ENCODE data around the gene MON1A. TPM values are rescaled to one million over a fixed set of nuclear protein-coding genes. Genes with fewer than 3 reads are reported as not detected.
"Not testable (repeated sequence)": the region's sequence is repeated elsewhere in the genome, so short reads cannot be mapped to it uniquely, and the experiment has no call there.

The MON1A gene
- total RNA-seq, 1 donor: 12.1 TPM

DNA sequence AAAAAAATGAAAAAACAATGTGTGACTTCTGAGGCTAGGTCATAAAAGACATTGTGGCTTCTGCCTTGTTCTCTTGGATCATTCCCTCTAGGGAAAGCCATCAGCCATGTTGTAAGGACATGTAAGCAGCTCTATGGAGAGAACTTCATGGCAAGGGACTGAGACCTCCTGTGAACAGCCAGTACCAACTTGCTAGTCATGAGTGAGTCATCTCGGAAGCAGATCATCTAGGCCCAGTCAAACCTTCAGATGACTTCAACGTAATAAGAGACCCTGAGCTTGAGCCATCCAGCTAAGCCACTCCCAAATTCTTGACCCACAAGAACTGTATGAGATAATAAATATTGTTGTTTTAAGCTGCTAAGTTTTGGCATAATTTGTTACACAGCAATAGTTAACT is 4.9 kb downstream of the MON1A start:
- peak; percentile 34 for DNase-seq (ENCODE audit: low read depth)
- no peak overlapping the region for H3K4me3 ChIP-seq (ENCODE audit: low read depth, low read length)
- TF ChIP-seq, protein P1, sequence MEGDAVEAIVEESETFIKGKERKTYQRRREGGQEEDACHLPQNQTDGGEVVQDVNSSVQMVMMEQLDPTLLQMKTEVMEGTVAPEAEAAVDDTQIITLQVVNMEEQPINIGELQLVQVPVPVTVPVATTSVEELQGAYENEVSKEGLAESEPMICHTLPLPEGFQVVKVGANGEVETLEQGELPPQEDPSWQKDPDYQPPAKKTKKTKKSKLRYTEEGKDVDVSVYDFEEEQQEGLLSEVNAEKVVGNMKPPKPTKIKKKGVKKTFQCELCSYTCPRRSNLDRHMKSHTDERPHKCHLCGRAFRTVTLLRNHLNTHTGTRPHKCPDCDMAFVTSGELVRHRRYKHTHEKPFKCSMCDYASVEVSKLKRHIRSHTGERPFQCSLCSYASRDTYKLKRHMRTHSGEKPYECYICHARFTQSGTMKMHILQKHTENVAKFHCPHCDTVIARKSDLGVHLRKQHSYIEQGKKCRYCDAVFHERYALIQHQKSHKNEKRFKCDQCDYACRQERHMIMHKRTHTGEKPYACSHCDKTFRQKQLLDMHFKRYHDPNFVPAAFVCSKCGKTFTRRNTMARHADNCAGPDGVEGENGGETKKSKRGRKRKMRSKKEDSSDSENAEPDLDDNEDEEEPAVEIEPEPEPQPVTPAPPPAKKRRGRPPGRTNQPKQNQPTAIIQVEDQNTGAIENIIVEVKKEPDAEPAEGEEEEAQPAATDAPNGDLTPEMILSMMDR (IDR thresholded peaks at IDR 0.05; ENCODE audit: insufficient read depth, low read depth, low read length): no peak

DNA sequence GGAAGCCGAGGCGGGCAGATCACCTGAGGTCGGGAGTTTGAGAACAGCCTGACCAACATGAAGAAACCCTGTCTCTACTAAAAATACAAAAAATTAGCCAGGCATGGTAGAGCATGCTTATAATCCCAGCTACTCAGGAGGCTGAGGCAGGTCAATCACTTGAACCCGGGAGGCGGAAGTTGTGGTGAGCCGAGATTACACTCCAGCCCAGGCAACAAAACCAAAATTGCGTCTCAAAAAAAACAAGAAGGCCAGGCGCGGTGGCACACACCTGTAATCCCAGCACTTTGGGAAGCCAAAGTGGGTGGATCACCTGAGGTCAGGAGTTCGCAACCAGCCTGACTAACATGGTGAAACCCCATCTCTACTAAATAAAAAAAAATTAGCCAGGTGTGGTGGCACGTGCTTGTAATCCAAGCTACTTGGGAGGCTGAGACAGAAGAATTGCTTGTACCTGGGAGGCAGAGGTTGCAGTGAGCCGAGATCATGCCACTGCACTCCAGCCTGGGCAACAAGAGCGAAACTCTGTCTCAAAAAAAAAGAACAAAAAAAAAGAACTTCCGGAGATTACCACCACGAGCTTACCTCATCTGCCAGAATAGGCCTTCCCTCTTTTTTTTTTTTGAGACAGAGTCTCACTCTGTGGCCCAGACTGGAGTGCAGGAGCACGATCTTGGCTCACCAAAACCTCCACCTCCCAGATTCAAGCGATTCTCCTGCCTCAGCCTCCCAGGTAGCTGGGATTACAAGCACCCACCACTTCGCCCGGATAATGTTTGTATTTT is 11.6 kb downstream of the MON1A start:
- not testable (repeated sequence) for DNase-seq (ENCODE audit: low read depth); H3K4me3 ChIP-seq (ENCODE audit: low read depth, low read length)

DNA sequence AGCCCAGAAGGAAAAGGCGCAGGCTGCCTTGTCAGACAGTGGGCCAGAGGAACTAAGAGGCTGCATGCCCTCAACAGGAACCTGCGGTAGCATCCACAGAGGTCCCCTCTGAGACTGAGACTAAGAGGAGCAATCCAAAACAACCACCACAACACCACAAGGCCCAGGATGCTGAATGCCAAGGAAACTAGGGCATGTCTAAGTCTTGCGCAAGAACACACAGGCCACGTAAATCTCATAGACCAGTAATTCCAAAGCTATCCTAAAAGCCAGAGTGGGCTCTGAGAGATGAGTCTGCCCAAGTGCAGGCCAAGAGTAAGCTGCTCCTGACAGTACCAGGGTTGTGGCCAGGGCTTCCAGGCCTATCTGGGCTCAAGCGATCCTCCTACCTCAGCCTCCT is 12.9 kb downstream of the MON1A start:
- TF ChIP-seq, protein P1 (IDR thresholded peaks at IDR 0.05; ENCODE audit: insufficient read depth, low read depth, low read length): no peak
- H3K4me3 ChIP-seq (ENCODE audit: low read depth, low read length): no peak overlapping the region
- DNase-seq (ENCODE audit: low read depth): peak; percentile 58

GRCh38 chr3:49914906-49915305 is 14.7 kb downstream of the MON1A start:
- TF ChIP-seq, protein P1 (IDR thresholded peaks at IDR 0.05; ENCODE audit: insufficient read depth, low read depth, low read length): no peak
- peak; percentile 71 for DNase-seq (ENCODE audit: low read depth)
- no peak overlapping the region for H3K4me3 ChIP-seq (ENCODE audit: low read depth, low read length)

DNA sequence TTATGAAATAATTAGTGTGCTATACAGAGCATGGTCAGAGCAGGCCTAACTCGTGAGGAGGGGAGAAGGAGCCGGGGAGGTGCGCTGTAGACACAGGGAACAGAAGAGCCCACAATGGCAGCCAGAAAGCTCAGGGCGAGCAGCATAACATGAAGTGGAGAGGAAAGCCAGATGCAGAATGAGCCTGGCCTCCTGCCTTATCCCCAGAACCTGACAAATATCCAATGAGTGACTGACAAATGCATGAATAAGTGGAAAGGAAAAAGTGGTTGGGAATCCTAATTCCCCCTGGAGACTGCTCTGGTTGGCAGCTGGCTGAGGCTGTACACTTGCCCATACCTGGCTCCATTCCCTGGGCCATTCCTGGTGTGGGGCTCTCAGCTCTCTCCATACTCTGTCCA is 16.7 kb downstream of the MON1A start:
- TF ChIP-seq, protein P1 (IDR thresholded peaks at IDR 0.05; ENCODE audit: insufficient read depth, low read depth, low read length): no peak
- no peak for DNase-seq (ENCODE audit: low read depth)
- no peak overlapping the region for H3K4me3 ChIP-seq (ENCODE audit: low read depth, low read length)

GRCh38 chr3:49911611-49912010 is 18.0 kb downstream of the MON1A start:
- H3K4me3 ChIP-seq (ENCODE audit: low read depth, low read length): no peak overlapping the region
- DNase-seq (ENCODE audit: low read depth): no peak
- TF ChIP-seq, protein P1 (IDR thresholded peaks at IDR 0.05; ENCODE audit: insufficient read depth, low read depth, low read length): no peak

DNA sequence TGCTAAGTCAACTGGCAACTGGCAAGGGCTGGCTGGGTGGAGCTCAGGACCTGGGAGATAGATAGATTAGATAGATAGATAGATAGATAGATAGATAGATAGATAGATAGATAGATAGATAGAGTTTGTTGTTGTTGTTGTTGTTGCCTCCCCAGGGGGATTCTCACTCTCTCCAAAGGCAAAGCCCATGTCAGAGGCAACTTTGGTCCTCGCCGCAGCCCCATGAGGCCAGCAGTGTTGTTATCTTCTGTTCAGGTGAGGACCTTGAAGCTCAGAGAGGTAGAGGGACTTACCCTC is 18.5 kb downstream of the MON1A start:
- no peak overlapping the region for H3K4me3 ChIP-seq (ENCODE audit: low read depth, low read length)
- TF ChIP-seq, protein P1 (IDR thresholded peaks at IDR 0.05; ENCODE audit: insufficient read depth, low read depth, low read length): no peak
- DNase-seq (ENCODE audit: low read depth): no peak
